Measurements from ENCODE around the gene SLC38A8.

DNA sequence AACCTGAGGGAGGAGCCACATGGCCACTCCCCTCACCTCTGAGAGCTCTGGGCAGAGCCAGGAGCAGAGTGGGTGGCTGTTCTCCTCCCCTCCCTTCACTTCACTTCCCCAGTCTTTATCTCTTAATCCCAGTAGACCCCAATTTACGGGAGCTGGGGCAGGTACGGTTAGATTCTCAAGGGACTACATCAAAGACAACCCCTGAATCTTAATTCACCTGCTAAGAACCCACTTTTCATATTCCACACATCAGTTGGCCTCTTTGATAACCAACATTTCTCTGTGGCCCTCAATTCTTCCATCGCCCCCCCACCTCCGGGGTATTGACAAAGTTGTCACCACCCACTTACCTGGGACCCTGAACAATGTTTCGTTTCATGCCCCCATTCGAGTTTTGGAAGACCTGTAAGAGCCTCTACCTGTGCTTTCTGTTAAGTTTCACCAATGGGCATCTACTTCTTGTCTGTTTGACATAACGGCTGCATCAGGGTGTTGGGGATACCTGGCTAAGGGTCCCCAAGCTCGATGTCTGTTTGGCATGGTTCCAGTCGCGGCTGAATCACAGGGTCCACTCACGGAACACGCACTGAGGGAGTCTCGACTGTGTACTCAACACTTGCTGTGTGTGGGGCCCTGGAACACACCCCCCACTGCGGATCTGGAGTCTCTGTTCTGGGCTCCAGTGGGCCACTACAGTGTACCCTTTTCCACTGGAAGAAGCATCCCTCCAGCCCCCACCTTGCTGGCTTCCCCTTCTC is 27.8 kb downstream of the SLC38A8 start:
- TF ChIP-seq, protein P1, sequence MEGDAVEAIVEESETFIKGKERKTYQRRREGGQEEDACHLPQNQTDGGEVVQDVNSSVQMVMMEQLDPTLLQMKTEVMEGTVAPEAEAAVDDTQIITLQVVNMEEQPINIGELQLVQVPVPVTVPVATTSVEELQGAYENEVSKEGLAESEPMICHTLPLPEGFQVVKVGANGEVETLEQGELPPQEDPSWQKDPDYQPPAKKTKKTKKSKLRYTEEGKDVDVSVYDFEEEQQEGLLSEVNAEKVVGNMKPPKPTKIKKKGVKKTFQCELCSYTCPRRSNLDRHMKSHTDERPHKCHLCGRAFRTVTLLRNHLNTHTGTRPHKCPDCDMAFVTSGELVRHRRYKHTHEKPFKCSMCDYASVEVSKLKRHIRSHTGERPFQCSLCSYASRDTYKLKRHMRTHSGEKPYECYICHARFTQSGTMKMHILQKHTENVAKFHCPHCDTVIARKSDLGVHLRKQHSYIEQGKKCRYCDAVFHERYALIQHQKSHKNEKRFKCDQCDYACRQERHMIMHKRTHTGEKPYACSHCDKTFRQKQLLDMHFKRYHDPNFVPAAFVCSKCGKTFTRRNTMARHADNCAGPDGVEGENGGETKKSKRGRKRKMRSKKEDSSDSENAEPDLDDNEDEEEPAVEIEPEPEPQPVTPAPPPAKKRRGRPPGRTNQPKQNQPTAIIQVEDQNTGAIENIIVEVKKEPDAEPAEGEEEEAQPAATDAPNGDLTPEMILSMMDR (IDR thresholded peaks at IDR 0.05), result no peak
- no peak for TF ChIP-seq POLR2AphosphoS5 (IDR thresholded peaks at IDR 0.05; ENCODE audit: insufficient read depth in 1 of 2, low read depth in 1 of 2)

Data from vagina (tissue), 2 donors.